Spinal cord (tissue), 10 donors: Measurements from ENCODE around the gene YARS1. TPM values are rescaled to one million over a fixed set of nuclear protein-coding genes. Genes with fewer than 3 reads are reported as not detected.

ENCODE experiments used
- DNase-seq, 6 donors: peaks; one replicate each; pipeline versions ENCODE4 v3.0.0 to v3.0.0-alpha.2; 2013 to 2015; ENCODE audit warnings: low spot score in 6 of 6, low read depth in 4 of 6
- H3K27ac ChIP-seq: one replicate; pipeline ENCODE4 v1.5.1; 2013; ENCODE audit warnings: low read depth, low read length, control low read depth
- H3K27me3 ChIP-seq: one replicate; pipeline ENCODE4 v1.6.1; 2013; ENCODE audit warnings: low read length; ENCODE audit not compliant: control insufficient read depth, insufficient read depth
- H3K36me3 ChIP-seq: one replicate; pipeline ENCODE4 v1.6.1; 2013; ENCODE audit warnings: low read length; ENCODE audit not compliant: control insufficient read depth, insufficient read depth
- H3K4me1 ChIP-seq: one replicate; pipeline ENCODE4 v1.6.1; 2013; ENCODE audit warnings: low read length; ENCODE audit not compliant: control insufficient read depth, insufficient read depth
- H3K4me3 ChIP-seq: one replicate; pipeline ENCODE4 v1.5.1; 2013; ENCODE audit warnings: low read depth, low read length, control low read depth
- H3K9me3 ChIP-seq: one replicate; pipeline ENCODE4 v1.6.1; 2013; ENCODE audit warnings: low read length; ENCODE audit not compliant: control insufficient read depth, insufficient read depth
- WGBS: methylation state at CpG from one replicate; pipeline ENCODE4 v1.1.5; 2013; ENCODE audit warnings: missing lambda C conversion rate; ENCODE audit not compliant: insufficient coverage; 5-methylcytosine and 5-hydroxymethylcytosine counted together
- polyA plus RNA-seq, 2 donors: library from polyadenylated mRNA; unstranded; fragments of 120-200 nt; gene quantifications; one replicate each; pipeline ENCODE4 v1.2.1, GENCODE V29; 2013; ENCODE audit not compliant: insufficient read length in 2 of 2
- total RNA-seq, 2 donors: library from RNA; depleted of rRNA in 1 of 2; stranded (reverse); fragments of 120-200 nt in 1 of 2; fragments of >200 nt in 1 of 2; gene quantifications; one replicate each; pipeline versions ENCODE4 v1.2.3 to v1.2.4, GENCODE V29; 2013 to 2014
- donor health status: healthy.

The YARS1 gene
- total and polyA plus RNA-seq, 4 donors, result 51.8 to 105 (median 68.1) TPM

DNA sequence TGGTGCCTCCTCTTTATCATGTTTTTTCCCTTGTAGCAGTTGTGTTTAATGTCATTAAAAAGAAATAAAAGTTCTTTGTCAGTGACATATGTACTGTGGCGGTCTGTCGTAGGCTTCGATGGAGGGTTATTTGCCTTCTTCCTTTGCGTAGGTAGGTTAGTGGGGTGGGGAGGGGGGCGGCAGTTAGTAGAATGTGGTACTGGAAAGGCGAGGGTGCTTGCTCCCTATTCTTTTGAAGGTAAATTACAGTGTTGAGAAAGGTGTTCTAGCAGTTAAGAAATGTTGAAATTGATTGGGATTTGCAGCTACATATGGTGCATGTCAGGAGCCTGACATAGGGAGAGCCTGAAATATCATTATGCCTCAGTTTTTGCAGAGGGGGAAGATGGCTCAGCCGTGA lies 41.6 kb upstream of the YARS1 start:
- Histone ChIP-seq H3K27ac (no peak overlapping the region), H3K4me3 (no peak overlapping the region), H3K36me3 (peaks cover 17% of the 10 kb centered on the region), H3K27me3 (no peaks in the 10 kb centered on the region), H3K9me3 (no peaks in the 10 kb centered on the region), H3K4me1 (peaks cover 11% of the 10 kb centered on the region)
- DNase-seq, result no peak
- WGBS, result 84% methylated on average over 4 of the region's 7 CpGs

DNA sequence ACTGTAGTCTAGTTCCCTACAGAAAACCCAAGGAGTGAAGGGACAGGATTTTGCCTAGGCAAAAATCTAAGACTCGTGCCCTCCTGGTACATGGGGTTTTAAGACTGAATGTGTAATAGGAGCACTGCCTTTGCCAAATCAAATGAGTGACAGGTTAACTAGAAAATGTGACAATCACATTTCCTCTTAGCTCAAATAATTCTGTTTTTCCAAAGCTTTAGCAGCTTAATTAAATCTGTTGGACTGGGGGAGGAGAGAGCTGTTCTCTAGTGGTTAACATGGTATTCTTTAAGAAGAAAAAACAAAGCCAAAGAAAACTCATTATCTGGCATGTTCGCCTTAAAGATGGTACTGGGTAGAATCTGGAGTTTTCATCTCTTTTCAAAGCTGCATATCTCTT lies 41.0 kb upstream of the YARS1 start:
- no peaks in the 10 kb centered on the region for H3K27me3 ChIP-seq
- WGBS, result no CpG with 5 or more reads among the region's 2 CpGs
- H3K27ac ChIP-seq, result no peak overlapping the region
- H3K4me1 ChIP-seq, result peaks cover 4% of the 10 kb centered on the region
- no peaks in the 10 kb centered on the region for H3K9me3 ChIP-seq
- peaks cover 19% of the 10 kb centered on the region for H3K36me3 ChIP-seq
- DNase-seq, result peak in 1 of 6 donors; percentile 55
- no peak overlapping the region for H3K4me3 ChIP-seq

GRCh38 chr1:32855861-32856617 lies 38.9 kb upstream of the YARS1 start:
- no peaks in the 10 kb centered on the region for H3K4me1 ChIP-seq
- WGBS, result 94% methylated on average over 8 of the region's 13 CpGs
- H3K27me3 ChIP-seq, result no peaks in the 10 kb centered on the region
- H3K4me3 ChIP-seq, result no peak overlapping the region
- H3K36me3 ChIP-seq, result peaks cover 16% of the 10 kb centered on the region
- DNase-seq, result no peak
- H3K9me3 ChIP-seq, result no peaks in the 10 kb centered on the region
- no peak overlapping the region for H3K27ac ChIP-seq

- Histone ChIP-seq H3K9me3 (no peaks in the 10 kb centered on the region), H3K27ac (no peak overlapping the region), H3K4me3 (no peak overlapping the region), H3K27me3 (no peaks in the 10 kb centered on the region), H3K4me1 (no peaks in the 10 kb centered on the region), H3K36me3 (peaks cover 34% of the 10 kb centered on the region)
- no CpG with 5 or more reads among the region's 2 CpGs for WGBS
- no peak for DNase-seq
Measured at GRCh38 chr1:32848354-32849063, 31.4 kb upstream of the YARS1 start.

DNA sequence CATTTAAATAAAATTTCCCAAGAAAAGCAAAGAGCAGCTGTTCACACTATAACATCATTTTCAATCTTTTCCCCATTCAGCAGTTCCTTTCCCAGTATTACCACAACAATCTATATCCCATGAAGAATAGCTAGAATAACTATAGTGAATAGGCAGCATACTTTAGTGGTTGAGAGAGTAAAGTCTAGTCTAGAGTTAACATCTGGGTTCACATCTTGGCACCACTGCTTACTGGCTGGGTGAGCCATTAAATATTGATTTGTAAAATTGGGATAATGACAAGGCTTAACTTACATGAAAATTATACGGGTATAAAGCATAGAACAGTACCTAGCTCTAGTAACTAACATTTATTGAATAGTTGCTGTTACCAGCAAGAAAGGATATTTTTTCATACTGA lies 14.7 kb upstream of the YARS1 start:
- H3K4me1 ChIP-seq, result no peaks in the 10 kb centered on the region
- H3K9me3 ChIP-seq, result no peaks in the 10 kb centered on the region
- no peak for DNase-seq
- H3K4me3 ChIP-seq, result no peak overlapping the region
- peaks cover 24% of the 10 kb centered on the region for H3K36me3 ChIP-seq
- H3K27ac ChIP-seq, result no peak overlapping the region
- no peaks in the 10 kb centered on the region for H3K27me3 ChIP-seq
- no CpG with 5 or more reads among the region's 1 CpG for WGBS

DNA sequence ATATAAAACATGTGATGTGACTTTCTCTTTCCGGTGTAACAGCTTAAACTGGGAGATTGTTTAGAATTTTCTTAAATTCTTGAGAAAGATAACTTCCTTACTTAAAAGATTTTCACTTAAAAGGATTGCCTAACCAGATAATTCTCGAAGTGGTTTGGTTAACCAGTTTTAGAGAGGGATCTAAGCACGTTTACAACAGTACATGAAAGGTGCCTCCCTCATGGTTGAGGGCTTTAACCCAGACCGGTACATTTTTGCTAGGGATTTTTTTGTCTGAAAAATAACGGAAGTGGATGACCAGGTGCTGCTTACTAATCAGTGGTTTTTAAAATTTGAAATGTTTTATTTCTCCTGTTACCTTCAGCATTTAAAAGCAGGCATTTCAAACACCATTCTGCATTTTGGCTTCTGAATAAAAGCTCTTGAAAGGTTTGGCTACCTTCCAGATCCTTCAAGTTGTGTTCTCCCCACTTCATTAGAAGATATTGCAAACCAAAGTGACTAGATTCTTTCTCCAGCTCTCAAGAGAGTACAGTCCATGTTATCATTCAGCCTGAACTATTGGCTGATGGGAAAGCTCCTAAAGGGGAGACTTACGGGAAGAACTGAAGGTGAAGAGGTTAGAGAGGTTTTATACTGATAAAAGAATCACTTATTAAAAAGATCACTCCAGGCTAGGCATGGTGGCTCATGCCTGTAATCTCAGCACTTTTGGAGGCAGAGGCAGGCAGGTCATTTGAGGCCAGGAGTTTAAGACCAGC lies 13.1 kb upstream of the YARS1 start:
- H3K36me3 ChIP-seq, result peaks cover 21% of the 10 kb centered on the region
- H3K4me3 ChIP-seq, result no peak overlapping the region
- H3K27me3 ChIP-seq, result no peaks in the 10 kb centered on the region
- DNase-seq, result peak in 1 of 6 donors; percentile 5
- no peaks in the 10 kb centered on the region for H3K4me1 ChIP-seq
- no peaks in the 10 kb centered on the region for H3K9me3 ChIP-seq
- no peak overlapping the region for H3K27ac ChIP-seq
- no CpG with 5 or more reads among the region's 6 CpGs for WGBS

- no peak overlapping the region for H3K27ac ChIP-seq
- H3K4me3 ChIP-seq, result no peak overlapping the region
- H3K27me3 ChIP-seq, result no peaks in the 10 kb centered on the region
- H3K4me1 ChIP-seq, result no peaks in the 10 kb centered on the region
- H3K36me3 ChIP-seq, result peaks cover 19% of the 10 kb centered on the region
- H3K9me3 ChIP-seq, result no peaks in the 10 kb centered on the region
- WGBS, result no CpG with 5 or more reads among the region's 7 CpGs
- peak in 3 of 6 donors; percentile 7 to 81 (median 73) for DNase-seq
Measured at GRCh38 chr1:32828341-32828740, 11.2 kb upstream of the YARS1 start.

DNA sequence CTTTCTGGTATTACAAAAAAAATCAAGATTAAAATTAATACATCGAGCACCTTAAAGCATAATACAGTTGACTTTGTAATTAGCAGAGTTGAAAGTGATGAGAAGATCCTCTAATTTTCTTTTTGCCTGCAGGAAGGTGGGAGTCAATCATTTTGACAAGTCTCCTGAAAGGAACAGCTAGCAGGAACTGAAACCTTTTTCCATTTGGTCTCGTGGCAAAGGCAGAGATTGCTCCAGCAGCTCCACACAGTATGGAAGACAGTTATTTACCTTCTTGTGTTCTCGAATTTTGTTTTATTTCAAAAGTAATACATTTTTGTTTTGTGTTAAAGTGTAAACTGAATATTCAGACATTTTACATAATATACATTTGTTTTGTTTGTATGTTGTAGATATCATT lies 8.0 kb upstream of the YARS1 start:
- no peak for DNase-seq
- WGBS, result no CpG with 5 or more reads among the region's 3 CpGs
- Histone ChIP-seq H3K9me3 (no peaks in the 10 kb centered on the region), H3K4me3 (no peak overlapping the region), H3K4me1 (no peaks in the 10 kb centered on the region), H3K36me3 (peaks cover 11% of the 10 kb centered on the region), H3K27me3 (no peaks in the 10 kb centered on the region), H3K27ac (no peak overlapping the region)

DNA sequence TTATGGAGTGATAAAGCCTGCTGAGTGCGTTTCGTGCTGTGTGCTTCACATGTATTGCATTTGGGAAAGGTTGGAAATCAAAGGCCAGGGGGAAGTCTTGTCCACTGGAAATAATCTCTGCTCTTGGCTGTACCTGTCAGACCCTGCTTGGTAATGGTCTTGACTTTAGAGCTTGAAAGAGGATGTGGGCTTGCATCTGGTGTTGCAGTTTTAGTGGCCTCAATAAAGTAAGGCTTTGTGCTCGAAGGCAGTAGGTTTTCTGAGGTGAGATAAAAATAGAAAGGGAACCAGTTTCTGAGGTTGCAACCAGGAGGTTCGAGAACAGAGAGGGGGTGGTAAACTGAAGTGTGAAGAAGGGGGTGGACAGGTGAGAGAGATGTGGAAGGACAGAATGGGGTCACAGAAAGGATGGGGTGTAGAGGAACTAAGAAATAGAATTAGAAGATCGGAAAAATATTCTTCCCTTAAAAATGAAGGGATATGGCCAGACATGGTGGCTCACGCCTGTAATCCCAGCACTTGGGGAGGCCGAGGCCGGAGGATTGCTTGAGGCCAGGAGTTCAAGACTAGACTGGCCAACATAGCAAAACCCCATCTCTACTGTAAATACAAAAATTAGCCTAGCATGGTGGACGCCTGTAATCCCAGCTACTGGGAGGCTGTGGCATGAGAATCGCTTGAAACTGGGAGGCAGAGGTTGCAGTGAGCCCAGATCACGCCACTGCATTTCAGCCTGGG lies 1.8 kb upstream of the YARS1 start:
- DNase-seq, result no peak
- H3K27ac ChIP-seq, result peak overlapping the region; percentile 97

More for the DNA sequence above, 1.8 kb upstream of the YARS1 start:
- peaks cover 24% of the 10 kb centered on the region for H3K4me1 ChIP-seq
- H3K36me3 ChIP-seq, result no peaks in the 10 kb centered on the region
- no peaks in the 10 kb centered on the region for H3K27me3 ChIP-seq
- WGBS, result 57% methylated on average over 7 of the region's 11 CpGs
- no peaks in the 10 kb centered on the region for H3K9me3 ChIP-seq
- H3K4me3 ChIP-seq, result peak overlapping the region; percentile 86
